Tongue (tissue), 2 donors: ENCODE measurements around the gene TIMP2. TPM values are rescaled to one million over a fixed set of nuclear protein-coding genes. Genes with fewer than 3 reads are reported as not detected.

Experiments used
- DNase-seq: peaks from one replicate; pipeline ENCODE4 v3.0.0-alpha.2; 2015
- total RNA-seq: library from RNA; depleted of rRNA; stranded (reverse); fragments of >200 nt; gene quantifications from one replicate; pipeline ENCODE4 v1.2.3, GENCODE V29; 2014

TIMP2 gene
- total RNA-seq, 1 donor from 2014 or later: 93.3 TPM

DNA sequence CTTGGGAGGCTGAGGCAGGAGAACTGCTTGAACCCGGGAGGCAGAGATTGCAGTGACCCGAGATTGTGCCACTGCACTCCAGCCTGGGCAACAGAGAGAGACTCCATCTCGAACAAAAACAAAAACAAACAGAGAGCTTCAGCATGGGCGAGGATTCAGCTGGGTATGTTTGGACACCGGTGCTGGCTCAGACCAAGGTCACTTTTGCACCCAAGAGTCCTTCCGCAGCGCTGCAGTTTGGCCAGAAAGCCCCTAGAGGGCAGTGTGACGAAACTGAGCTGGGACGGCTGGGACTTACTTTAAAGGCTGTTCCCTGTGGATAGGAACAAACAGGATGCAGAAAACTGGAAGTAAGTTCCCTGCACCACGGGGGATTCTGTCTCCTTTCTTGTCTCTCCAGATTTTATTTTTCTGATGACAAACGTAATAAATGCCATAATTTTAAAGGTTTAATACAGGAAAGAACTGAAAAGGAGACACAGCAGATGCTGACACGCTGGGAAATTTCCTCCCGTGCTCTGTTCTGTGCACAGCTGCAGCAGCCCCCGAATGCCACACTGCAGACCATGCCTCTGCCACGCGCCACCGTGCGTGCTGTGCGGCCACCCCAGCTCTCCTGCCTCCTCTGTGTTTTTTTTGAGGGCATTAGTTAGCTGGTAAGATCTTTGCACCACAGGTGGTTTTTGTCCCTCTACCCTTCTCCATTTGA, 59.4 kb downstream of the TIMP2 start:
- peak; percentile 89 for DNase-seq

GRCh38 chr17:78864117-78864516, 61.1 kb downstream of the TIMP2 start:
- no peak for DNase-seq

- no peak for DNase-seq
These were observed 62.8 kb downstream of the TIMP2 start for GRCh38 chr17:78862073-78863023.

GRCh38 chr17:78861229-78861628, 64.0 kb downstream of the TIMP2 start:
- no peak for DNase-seq

- no peak for DNase-seq
These were observed 66.1 kb downstream of the TIMP2 start for GRCh38 chr17:78859051-78859450.

DNA sequence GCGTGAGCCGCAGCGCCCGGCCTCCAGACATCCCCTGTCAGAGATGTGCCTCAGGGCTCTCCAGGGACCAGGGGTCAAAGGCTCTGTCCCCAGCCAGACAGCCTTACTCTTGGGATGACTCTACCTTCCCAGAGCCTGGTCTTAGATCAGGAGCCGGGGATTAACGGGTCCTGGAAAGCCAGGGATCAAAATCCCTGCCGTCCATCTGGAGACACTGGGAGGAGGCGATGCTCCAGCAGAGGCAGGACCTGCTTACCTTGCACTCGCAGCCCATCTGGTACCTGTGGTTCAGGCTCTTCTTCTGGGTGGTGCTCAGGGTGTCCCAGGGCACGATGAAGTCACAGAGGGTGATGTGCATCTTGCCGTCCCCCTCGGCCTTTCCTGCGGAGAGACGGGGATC, 67.9 kb downstream of the TIMP2 start:
- DNase-seq: no peak

DNA sequence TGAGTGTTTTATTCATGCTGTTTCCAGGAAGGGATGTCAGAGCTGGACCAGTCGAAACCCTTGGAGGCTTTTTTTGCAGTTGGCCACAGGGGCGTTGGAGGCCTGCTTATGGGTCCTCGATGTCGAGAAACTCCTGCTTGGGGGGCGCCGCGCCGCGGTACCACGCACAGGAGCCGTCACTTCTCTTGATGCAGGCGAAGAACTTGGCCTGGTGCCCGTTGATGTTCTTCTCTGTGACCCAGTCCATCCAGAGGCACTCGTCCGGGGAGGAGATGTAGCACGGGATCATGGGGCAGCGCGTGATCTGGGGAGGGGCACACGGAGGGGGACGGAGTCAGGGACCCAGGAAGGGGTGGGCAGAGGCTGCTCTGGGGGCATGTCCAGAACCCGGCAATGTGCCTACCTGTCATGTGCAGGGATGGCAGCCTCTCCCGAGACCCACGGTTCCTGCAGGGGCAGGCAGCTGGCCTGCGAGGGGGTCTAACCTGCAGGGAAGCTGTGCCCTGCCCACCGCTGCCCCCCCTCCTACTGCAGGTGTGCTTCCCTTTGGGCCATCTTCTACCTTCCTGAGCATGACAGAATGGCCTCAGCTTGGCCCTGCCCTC, 69.5 kb downstream of the TIMP2 start:
- no peak for DNase-seq

- DNase-seq: no peak
These were observed 70.7 kb downstream of the TIMP2 start for GRCh38 chr17:78854508-78854907.

DNA sequence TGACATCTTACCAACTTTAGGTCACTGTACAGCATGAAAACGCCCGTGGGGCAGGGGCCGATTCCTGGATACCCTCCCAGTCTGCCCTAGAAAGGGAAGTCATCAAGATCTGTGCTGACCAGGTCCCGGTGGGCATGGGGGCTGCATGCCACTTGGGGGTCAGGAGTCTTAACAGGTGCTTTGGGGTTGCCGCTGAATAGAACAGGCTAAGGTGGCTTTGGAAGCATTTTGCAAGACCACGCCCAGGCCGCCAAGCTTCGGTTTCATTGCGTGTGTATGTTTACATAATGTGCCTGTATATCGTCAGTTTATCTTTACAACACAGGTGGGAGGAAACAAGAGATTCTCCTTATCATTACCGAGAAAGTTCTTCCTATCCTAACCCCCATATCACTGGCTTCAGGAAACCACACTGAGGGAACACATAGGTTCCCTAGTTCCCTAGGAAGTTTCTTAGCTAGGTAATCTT, 71.2 kb downstream of the TIMP2 start:
- DNase-seq: no peak

- no peak for DNase-seq
These were observed 72.5 kb downstream of the TIMP2 start for GRCh38 chr17:78852709-78853121.

DNA sequence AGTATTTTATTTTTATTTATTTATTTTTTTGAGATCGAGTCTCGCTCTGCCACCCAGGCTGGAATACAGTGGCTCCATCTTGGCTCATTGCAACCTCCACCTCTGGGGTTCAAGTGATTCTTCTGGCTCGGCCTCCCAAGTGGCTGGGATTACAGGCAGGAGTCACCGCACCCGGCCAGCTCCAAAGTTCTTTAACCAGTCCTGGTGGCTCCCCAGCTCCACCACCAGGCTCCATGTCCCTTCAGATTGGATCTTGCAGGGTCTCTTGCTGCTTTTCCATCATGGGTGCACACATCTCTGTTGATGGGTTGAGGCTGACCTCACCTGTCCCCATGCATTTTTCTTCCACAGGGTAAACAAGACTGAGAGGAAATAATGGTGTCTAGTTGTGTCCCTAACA, 76.2 kb downstream of the TIMP2 start:
- no peak for DNase-seq

DNA sequence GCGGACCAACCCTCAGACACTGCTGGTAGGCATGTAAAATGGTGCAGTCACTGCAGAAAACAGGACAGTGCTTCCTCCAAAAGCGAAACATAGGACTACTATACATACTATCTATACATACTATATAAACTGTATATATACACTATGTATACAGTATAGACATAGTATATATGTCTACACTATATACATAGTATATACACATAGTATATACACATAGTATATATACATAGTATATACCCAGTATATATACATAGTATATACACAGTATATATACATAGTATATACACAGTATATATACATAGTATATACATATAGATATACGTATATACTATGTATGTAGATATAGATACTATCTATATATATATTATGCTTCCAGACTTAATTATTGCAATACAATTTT, 78.1 kb downstream of the TIMP2 start:
- DNase-seq: no peak

GRCh38 chr17:78844301-78845005, 80.7 kb downstream of the TIMP2 start:
- DNase-seq: no peak

GRCh38 chr17:78842881-78843565, 82.2 kb downstream of the TIMP2 start:
- peak; percentile 55 for DNase-seq

DNA sequence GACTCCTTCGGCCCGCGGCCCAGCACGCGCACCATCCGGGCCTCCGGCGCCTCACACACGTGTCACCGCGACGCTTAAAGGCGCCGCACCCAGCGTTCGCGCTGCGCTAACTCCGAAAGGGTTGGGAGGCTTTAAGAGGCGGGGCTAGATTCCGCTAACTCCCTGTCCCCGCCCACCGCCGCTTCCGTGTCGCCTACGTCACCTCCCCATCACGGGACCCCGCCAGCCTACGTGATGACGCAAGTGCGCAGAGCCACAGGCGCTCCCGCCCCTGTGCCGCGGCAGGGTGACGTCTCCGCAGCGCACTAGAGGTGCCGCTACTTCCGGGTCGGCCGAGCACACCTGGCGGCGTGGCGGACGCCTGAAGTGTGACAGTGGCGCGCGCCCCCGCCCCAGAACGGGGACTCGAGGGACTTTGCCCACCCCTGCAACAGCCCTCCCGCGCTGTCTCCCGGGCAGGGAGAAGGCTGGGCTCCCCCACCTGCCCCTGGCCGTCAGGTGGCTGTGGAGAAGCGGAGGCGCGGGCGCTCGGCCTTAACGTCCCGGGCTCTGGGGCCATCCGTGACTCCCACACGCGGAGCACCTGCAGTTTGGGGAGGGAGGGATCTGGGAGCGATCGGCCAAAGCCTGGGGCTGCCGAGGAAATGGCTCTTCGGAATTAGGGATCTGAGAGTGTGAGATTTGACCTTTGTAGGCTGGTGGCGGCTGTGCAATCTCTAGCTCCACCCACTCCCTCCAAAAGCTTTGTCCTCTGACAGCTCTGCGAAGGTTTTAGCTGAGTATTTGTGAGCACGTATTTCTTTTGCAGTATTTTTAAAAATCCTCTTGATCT, 84.2 kb downstream of the TIMP2 start, which contains the start of gene USP36:
Gene USP36 (minus strand): TSS at position 35 of the 832 bp plus-strand sequence. CDS start 4,451 bp downstream, outside the sequence.
- DNase-seq: peak; percentile 100

- no peak for DNase-seq
These were observed 84.7 kb downstream of the TIMP2 start for GRCh38 chr17:78840530-78840779.

- DNase-seq: peak; percentile 44
These were observed 85.2 kb downstream of the TIMP2 start for GRCh38 chr17:78839762-78840529.

DNA sequence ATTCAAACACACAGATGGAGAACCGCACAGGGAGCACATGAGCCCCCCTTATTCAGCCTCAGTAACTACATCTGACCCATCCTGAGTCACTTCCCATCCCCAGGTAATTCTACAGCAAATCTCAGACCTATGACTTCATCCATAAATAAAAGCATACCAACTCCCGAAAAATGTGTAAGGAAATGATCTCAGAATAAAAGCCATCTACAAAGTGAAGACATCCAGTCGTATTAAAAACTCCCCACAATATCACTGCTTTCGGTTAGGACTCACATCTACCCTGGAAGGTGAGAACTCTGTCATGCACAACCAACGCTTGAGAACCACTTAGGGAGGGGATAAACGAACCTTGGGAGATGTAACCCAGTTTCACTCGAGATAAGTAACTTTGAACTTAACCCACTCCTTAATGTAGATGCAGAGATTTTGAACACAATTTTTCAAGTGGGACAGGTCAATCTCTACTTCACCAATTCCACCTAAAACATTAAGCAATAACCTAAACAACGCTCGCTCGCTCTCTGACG, 85.9 kb downstream of the TIMP2 start:
- no peak for DNase-seq

DNA sequence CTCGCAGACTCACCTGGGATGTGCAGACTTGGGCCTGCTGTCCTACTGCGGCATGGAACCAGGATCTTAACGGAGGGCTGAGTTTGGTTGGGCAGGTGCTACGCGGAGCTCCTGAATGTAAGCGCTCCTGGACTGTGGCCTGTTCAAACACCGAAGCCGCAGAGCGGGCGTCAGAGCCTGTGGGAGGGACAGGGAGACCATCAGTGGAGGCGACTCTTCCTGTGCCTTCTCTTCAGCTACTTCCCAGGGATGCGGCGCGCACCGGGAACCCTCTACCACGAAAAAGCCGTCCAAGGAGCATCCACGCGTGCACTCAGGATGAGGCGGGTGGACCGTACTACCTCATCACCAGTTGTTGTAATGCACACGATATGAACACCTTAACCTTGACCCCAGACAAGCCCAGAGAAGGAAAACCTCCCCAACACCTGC, 86.6 kb downstream of the TIMP2 start:
- no peak for DNase-seq
